GM19351 (cell line): ENCODE measurements around the gene VPS13D.

Source experiments
- ATAC-seq: cut with Tn5 transposase; IDR thresholded peaks from one replicate; pipeline ENCODE4 v1.9.1; 2021; ENCODE audit warnings: mild to moderate bottlenecking, moderate library complexity; ENCODE audit not compliant: unreplicated experiment

Gene VPS13D

DNA sequence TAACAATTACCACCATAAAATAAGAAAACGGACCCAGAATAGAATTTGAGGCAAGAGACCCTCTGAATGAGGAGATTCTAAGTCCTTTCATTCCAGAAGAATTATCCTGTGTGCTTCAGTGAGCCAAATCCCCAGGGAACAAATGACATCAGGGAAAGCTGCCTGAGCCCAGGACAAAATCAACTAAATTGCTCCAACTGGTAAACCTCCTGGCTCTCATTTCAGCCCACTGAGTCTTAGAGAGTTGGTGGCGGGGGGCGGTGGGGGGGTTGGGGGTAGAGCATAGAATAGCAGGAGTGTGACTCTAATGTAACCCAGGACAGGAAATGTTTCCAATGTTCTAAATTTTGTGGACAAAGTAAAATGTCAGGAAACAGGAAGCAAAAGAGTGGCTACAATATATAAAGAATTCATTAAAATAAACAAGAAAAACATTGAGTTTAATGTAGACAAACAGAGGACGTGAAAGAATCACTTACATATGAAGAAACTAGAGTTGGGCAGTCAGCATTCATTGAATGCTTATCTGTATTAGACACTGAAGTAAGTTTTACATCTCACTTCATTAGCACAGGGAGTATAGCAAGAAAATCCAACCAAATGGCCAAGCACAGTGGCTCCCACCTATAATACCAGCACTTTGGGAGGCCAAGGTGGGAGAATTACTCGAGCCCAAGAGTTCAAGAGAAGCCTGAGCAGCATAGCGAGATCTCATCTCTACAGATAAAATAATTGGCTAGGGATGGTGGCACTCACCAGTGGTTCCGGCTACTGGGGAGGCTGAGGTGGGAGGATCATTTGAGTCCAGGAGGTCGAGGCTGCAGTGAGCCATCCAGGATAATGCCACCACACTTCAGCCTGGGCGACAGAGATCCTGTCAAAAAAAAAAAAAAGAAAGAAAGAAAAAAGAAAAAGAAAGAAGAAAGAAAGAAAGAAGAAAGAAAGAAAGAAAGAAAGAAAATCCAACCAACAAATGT is 313.1 kb downstream of the VPS13D start:
- ATAC-seq, result no peak

DNA sequence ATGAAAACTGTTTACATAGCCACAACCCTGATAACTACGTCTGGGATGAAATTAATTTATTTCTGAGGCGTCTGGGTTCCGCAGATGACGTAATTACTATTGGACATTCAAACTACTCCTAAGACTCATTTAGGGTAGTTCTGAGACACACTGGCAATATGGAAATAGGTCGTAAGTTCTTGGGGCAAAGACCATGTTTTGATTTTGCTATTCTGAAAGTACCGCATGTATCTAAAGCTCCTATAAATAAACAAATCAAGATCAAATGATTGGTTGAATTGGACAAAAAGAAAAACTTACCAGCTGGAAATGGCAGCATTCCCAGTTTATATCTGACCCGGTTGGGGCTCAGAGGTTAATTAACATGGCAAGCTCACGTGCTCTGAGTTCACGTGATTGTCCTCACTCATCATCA is 313.9 kb downstream of the VPS13D start:
- no peak for ATAC-seq

DNA sequence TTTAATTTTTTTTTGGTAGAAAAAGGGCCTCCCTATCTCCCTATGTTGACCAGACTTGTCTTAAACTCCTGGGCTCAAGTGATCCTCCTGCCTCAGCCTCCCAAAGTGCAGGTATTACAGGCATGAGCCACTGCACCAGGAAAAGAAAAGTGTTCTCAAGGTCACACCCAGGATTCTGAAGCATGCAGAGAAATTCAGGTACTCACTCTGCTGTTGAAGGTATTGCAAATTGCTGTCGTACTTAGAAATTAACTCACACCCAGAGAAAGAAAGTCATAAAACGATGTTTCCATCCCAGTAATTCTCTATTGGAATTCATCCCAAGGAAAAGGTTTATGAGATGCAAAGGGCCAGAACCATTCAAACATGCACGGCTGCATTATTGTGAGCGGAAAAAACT is 314.5 kb downstream of the VPS13D start:
- no peak for ATAC-seq

DNA sequence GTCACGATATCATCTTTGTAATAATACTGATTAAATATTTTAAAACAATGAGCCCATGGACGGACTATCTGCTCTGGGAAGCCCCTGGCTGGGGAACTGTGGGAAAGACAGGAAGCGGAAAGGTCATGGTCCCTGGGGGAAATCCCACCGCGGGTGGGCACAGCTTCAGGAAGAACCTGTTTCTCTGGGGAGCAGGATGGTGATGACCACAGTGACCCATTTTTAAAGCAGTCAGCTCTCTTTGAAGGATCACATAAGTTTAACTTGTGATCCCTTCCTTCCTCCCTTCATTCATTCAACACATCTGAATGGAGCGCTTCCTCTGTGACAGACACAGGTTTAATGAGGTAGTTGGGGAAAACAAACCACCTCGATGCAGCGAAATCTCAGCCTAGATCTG is 315.2 kb downstream of the VPS13D start:
- no peak for ATAC-seq

DNA sequence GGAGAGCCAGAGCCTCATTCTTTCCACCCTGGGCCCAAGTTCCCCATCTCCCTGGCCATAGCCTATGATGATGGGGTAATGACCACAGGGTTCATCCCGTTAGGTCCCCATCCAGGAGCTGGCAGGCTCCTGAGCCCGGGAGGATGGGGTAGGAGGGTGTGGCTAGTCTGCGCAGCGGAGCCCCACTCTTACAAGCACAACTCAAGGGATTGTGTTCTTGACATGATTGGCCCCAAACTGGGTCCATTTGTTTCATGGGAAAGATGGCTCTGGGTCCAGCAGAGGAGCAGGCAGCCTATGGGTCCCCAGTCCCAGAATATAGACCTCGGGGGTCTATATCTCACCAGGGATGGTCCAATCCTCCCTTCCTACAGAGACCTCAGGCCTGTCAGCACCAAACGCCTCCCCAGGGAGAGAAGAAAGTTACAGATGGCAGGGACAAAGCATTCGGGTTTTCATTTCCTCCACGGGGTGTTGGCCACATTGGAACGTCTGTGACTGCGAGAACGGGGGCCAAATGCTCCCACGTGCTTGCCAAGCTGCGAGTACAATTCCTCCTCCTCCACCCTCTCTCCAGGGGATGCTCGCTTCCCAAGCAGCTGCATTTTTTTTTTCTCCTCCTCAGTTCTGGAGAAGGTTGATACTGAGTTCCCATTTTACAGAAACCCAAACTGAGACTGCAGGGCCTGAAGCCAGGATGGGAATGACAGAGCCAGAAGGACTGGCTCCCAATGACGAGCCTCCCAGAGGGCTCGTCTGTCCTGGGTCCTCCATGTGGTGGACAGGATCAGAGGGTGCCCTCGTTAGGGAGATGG is 317.1 kb downstream of the VPS13D start:
- no peak for ATAC-seq

DNA sequence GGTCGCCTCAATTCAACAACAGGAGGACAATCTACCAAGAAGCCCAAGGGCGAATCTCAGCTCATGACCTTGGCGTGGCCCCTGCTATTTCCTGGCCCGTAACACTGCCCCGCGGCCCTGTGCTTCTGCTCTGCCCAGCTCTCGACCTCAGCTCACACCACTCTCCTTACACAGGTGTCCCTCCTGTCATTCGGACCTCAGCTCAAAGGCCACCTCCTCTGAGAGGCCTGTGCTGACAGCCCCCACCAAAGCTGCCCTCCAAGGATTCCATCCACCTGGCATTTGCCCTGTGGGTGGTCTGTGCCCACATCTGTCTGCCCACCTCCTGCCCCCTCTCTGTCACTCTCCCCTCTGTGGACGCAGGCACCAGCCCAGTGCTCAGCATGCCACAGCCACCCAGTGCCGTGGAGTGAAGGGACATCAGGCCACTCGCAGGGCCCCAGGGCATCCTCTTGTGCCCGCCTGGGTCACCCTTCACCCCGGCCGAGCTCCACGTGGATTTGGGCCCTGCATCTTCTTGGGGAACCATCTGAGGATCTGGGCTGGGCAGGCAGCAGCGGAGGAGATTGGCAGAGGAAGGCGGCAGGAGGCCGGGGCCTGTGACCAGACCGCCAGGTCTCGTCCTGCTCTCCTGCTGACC is 317.9 kb downstream of the VPS13D start:
- ATAC-seq, result no peak

DNA sequence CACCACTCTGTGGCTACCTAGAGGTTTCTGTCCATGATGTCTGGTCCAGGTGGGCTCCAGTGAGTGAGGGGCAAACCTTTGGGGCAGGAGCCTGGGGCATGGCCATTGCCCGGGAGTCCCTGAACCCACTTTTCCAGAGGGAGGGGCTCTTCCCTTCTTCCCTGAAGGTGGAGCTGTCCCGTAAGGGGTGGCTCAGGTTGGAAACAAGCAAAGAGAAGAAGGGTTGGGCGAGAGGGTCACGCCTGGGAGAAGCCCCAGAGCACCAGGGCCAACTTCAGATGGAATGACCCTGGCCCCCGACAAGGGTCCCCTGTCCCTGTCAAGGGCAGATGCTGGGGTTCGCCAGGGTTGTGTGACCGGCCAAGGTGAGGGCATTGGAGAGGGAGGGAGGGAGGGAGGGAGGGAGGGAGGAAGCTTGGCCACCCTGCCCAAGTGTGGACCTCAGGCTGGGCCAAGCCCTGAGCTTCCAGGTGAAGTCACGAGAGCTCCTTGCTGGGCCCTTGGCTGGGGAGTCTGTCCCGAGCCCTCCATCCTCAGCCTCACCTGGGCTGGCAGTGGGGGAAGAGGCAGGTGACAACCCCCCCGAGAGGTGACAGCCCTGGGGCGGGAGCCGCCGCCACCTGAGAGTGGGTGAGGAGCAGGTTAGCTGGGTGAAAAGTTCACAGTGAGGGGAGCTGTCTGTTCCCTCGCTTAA is 318.6 kb downstream of the VPS13D start:
- no peak for ATAC-seq

DNA sequence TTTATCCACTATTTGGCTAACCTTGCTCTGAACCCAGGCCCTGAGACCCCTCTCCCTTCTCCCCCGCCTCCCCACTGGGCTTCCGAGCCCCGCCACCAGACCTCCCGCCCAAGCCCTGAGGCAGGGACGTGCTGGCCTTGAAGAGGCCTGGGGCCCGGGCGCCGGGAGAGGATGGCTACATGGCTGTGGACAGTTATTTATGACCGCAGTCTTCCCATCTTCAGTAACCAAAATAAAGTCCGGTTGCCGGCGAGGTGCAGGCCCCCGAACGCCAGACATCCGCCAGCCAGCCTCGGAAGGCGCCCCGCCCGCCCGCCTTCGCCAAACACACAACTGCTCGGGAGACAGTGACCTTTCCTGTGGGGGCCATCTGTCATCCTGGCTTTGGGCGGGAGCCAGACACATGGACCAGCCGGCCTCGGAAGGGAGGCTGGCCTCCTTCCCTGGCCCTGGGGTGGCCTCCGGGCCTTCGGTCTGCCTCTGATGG is 319.2 kb downstream of the VPS13D start:
- no peak for ATAC-seq

DNA sequence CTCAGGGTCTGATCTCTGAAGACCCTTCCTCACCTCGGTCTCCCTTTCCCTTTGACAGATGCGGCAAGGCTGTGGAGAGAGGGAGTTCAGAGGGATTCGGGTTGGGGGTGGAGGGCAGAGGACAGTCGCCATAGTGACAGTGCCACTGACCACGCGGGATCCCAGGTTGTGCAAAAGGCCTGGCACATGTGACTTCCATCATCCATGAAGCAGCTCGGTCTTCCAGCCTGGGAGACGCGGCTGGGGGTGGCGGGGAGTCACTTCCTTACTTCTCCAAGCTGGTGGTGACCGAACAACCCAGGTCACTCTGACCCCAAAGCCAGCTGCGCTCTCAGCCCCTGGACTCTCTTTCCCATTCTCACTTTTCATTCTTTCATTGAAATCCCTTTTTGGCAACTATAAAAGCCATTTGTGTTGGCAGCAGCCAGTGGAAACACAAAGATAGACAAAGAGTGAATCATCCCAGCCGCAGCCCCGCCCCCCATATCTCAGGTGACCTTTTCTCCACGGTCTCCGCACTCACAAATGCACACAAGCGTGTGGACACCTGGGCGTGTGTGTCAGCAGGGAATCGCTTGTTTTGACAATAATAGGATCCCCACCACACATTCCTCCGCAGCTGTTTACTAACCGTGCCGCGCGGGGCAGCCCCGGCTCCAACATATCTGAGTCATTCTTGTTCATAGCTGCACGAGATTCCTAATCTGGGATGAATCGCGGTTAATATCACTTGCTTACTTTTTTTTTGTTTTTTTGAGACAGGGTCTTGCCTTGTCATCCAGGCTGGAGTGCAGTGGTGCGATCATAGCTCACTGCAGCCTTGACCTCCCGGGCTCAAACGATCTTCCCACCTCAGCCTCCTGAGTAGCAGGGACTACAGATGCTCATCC is 319.9 kb downstream of the VPS13D start:
- ATAC-seq, result no peak

DNA sequence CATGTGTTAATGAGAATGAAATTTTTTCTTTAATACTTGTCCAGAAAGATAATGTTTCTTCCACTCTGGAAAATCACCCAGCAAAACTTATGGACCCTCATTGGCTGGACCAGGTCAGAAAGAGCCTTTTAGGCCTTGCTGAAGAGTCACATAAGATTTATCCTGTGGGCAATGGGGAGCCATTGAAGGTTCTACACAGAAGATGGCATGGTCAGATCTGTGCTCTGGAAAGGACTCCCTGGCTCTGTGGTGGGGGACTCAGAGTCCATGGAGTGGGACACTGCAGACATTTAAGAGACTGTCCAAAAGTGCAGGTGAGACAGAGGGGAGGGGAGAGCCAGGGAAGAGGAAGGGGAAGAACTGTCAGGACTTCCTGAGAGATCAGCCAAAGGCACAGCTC is 321.8 kb downstream of the VPS13D start:
- no peak for ATAC-seq

DNA sequence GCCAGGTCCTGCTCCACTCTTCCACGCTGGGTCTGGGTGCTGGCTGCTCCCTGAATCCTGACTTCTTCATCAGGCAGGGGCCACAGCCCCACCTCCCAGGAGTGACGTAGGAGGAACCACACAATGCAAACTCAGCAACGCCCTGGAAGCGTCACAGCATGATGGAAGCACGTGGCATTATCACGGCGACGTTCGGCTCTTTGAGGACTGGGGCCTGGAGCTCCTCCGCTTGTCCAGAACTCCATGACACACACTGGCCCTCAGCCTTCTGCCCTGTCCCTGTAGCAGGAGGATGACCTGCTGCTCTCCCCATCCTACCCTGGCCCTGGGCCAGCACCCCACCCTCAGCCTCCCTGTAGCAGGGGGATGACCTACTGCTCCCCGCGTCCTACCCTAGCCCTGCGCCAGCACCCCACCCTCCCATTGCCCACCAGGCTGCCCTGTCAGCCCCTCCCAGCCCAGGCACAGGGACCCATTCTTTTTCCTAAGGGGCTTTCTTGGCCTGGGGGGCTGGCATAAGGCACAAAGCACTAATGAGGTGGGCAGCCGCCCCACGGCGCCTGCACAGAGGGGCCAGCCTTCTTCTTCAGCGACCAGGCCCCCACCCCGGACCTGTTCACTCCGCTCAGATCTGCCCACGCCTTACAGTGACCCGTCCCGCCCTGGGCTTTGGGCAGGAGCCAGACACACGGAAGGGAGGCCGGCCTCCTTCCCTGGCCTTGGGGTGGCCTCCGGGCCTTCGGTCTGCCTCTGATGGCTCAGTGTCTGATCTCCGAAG is 322.5 kb downstream of the VPS13D start:
- ATAC-seq, result no peak

DNA sequence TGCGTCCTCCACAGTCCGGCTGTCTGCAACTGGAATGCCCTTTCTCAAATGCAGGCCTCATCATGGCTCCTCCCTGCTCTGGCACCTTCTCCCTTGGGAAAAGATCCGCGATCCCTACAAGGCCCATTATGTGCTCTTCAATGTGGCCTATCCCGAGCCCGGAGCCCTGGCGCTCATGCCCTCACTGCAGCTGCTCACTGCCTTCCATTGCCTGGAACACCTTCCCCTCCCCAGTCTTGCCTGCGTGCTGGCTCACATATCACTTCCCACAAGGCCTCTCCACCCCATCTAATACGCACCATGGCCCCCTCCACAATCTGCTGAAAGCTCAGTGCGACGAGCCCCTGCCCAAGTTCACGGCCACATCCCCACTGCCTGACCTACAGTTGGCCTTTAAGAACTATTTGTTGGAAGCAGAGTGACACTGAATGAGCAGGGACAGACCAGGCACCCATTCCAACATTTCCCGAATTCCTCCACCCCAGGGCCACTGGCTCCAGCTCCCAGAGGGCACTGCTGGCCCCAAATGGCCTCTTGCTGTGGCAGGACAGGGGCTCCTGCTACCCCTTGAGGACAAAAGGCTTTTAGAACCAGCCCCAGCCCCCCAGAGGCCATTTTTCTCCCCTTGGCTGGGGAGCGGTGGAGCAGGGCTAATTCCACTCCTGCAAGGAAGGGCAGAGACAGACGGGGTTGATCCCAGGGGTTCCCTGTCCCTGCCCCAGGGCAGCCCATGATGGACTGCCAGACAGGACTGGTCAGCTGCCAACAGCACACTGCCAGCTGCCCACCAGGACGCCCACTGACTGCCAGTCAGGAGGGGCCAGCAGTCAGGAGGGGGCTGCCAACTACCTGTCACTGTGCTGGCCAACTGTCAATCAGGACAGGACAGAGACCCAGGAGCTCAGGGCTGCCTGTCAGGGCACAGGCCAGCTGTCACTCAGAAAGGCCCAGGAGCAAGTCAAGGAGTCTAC is 323.4 kb downstream of the VPS13D start:
- ATAC-seq, result no peak

DNA sequence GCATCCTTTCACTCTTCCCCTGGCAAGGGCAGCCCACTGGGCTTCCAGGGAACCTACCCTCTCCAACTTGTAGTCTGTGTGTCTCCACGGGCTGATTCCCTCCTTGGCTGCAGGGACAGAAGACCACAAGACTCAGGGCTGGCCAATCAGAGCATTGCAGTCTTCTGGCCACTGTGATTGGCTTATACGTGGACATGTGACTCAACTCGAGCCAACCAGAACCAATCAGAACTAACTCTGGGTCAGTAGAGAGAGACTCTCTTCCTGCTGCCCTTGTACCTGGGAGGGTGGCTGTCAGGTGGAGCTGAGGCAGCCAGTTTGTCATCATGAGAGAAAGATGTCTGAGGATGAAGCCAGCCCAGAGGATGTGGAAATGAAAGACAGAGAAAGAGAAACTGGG is 324.1 kb downstream of the VPS13D start:
- ATAC-seq, result no peak

DNA sequence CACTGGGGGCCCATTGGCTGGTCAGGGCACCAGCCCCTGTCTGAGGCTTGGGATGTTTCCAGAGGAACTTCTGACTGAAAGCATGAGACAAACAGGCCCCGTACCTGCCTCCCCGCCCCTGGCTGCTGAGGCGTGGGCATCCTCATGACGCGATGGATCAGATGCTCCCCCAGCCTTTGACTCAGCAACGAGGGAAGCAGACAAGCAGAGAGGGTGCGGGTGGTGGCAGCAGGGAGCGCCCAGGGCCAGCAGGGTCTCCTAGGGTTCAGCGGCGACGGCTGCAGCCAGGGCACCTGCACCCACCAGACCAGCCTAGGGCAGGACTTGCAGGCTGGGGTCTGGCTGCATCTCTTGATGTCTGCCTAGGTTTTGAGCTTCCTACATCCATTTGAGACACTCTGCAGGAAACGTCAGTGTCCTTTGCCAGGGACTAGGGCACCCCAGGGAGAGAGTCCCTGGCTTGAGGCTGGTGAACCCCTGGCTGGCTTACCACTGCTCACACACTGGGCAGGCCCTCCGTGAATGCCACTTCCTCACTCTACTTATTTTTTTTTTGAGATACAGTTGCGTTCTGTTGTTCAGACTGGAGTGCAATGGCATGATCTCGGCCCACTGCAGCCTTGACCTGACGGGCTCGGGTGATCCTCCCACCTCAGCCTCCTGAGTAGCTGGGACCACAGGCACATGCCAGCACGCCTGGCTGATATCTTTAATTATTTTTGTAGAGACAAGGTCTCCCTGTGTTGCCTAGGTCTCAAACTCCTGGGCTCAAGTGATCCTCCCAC is 324.9 kb downstream of the VPS13D start:
- ATAC-seq, result no peak

DNA sequence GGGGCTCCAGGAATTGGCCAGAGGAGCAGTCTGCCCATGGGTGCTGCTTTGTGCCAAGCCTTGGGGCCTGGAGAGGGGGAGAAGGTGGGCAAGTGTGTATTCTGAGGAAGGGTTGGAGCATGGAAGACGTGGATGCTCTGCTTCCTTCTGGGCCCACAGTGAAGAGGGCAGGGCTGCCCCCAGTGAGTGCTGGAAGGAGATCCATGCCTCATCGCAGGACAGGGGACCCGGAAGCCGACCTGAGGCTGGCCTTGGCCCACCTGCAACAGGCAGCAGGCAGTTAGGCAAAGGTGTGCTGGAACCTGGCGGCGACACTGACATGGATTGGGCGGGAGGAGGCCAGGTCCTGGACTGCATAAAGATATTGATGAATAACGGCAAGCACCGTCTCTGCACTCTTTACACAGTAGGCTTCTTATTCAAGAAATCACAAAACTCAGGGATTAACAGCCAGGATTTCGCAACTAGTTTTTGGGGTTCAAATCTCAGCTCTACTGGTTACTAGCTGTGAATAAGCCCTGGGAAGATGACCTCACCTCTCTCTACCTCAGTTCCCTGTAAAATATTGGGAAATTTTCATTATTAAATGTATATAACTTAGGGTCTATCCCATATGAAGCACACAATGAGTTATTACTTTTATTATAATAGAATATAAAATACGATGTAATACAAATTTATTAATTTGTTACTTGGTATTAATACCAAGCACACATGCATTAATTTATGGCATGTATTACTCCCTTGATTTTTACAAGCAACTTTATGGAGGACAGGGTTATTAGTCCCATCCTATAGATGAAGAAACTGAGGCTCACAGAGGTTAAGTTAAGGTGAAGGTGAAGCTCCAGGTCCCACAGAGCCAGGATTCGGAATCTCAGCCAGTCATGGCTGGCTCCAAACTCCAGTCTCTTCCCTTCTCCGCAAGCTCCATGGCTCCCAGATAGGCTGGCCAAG is 325.9 kb downstream of the VPS13D start:
- no peak for ATAC-seq
